HepG2 (cell line): ENCODE results near the gene TEX13D. TPM values are rescaled to one million over a fixed set of nuclear protein-coding genes. Genes with fewer than 3 reads are reported as not detected.

Experiments used
- ATAC-seq: fragments of 200-7000 bp; cut with Tn5 transposase; 3 replicates; pipeline ENCODE4 v1.9.1; 2020; ENCODE audit warnings: mild to moderate bottlenecking, moderate library complexity
- BruUV-seq: library from RNA; stranded (reverse); fragments of 400-500 nt; replicated peaks from 2 replicates; lab custom pipeline; 2021; lab: Mats Ljungman, UMichigan
- CTCF ChIA-PET: fragments of 300-600 bp; formaldehyde crosslinking; extraction: SDS; loops from one replicate; lab custom pipeline; 2021; ENCODE audit warnings: low total read pairs, inconsistent platforms, low intra/inter-chr PET ratio; lab: Yijun Ruan, JAX
- POLR2A ChIA-PET: fragments of 350-600 bp; sonication (Branson Sonifier 250); formaldehyde crosslinking; loops from one replicate; lab custom pipeline; 2020; ENCODE audit warnings: antibody characterized with exemption, inconsistent platforms; lab: Yijun Ruan, JAX
- DNase-seq: peaks from one replicate; pipeline ENCODE4 v3.0.0-alpha.2; 2015; ENCODE audit warnings: low spot score
- FAIRE-seq: peaks from 3 replicates; lab custom pipeline; 2011; peaks lifted over from hg19 to GRCh38; lab: Jason Lieb, UNC
- H2AFZ ChIP-seq: one replicate; pipeline ENCODE4 v1.6.1; 2011; ENCODE audit warnings: low read length, inconsistent platforms
- H3K27ac ChIP-seq: fragments of 300-600 bp; 3 replicates; pipeline ENCODE4 v1.8.0; 2011; ENCODE audit warnings: mixed run types, mild to moderate bottlenecking, mixed read lengths, low read length, inconsistent platforms; ENCODE audit not compliant: insufficient read depth; ENCODE audit errors: extremely low read length
- H3K27me3 ChIP-seq, 2 experiments: fragments of 200-600 bp in 1 of 2; 2 replicates in 1 of 2; 3 replicates in 1 of 2; pipeline versions ENCODE4 v1.6.0 to v1.8.0; 2011; ENCODE audit warnings: low read length in 2 of 2, mild to moderate bottlenecking in 2 of 2, moderate library complexity in 2 of 2, inconsistent platforms in 1 of 2; ENCODE audit not compliant: insufficient read depth in 2 of 2, control insufficient read depth in 1 of 2
- H3K36me3 ChIP-seq, 2 experiments: fragments of 200-600 bp in 1 of 2; replicated peaks in 1 of 2; 2 replicates in 1 of 2; 3 replicates in 1 of 2; pipeline versions ENCODE4 v1.5.1 to v1.8.0; 2011; ENCODE audit warnings: low read length in 2 of 2, inconsistent platforms in 1 of 2; ENCODE audit not compliant: insufficient read depth in 2 of 2, control insufficient read depth in 1 of 2
- H3K4me1 ChIP-seq: 2 replicates; pipeline ENCODE4 v1.5.1; 2012; ENCODE audit warnings: low read length, inconsistent platforms; ENCODE audit not compliant: insufficient read depth
- H3K4me2 ChIP-seq: 2 replicates; pipeline ENCODE4 v1.6.0; 2011; ENCODE audit warnings: low read depth, low read length, inconsistent platforms
- H3K4me3 ChIP-seq, 3 experiments: fragments of 200-600 bp in 1 of 3; sonication (generic), shearing (Covaris generic) in 1 of 3; replicated peaks in 1 of 3; 2 replicates each; pipeline ENCODE4 v1.5.1; 2011 to 2016; ENCODE audit warnings: low read length in 3 of 3, inconsistent platforms in 2 of 3, low read depth in 2 of 3, mild to moderate bottlenecking in 2 of 3, control low read depth in 1 of 3, mixed read lengths in 1 of 3; ENCODE audit not compliant: insufficient read depth in 1 of 3
- H3K79me2 ChIP-seq: one replicate; pipeline ENCODE4 v1.6.1; 2011; ENCODE audit warnings: low read length, inconsistent platforms; ENCODE audit not compliant: insufficient read depth
- H3K9ac ChIP-seq: 2 replicates; pipeline ENCODE4 v1.6.0; 2011; ENCODE audit warnings: mild to moderate bottlenecking, low read depth, low read length, inconsistent platforms; ENCODE audit not compliant: insufficient read depth
- H3K9me3 ChIP-seq: 2 replicates; pipeline ENCODE4 v1.5.1; 2012; ENCODE audit warnings: mild to moderate bottlenecking, low read length
- H4K20me1 ChIP-seq: 2 replicates; pipeline ENCODE4 v1.6.0; 2011; ENCODE audit warnings: inconsistent platforms, mild to moderate bottlenecking, low read length, moderate library complexity; ENCODE audit not compliant: insufficient read depth
- CREM ChIP-seq, 2 experiments: sonication (generic) in 1 of 2; formaldehyde crosslinking in 1 of 2; IDR thresholded peaks; 2 replicates each; pipeline versions ENCODE4 v1.4.0 to v1.6.1; 2016 to 2020; ENCODE audit warnings: antibody characterized with exemption in 1 of 2, mild to moderate bottlenecking in 1 of 2, missing genetic modification reagents in 1 of 2
- ELF1 ChIP-seq: sonication (generic); formaldehyde crosslinking; IDR thresholded peaks from 2 replicates; pipeline ENCODE4 v1.4.0; 2020; ENCODE audit warnings: missing genetic modification reagents
- ERF ChIP-seq: IDR thresholded peaks from 2 replicates; pipeline ENCODE4 v1.6.1; 2018; ENCODE audit warnings: missing biosample characterization, missing genetic modification reagents
- HNRNPL ChIP-seq: fragments of 200-400 bp; formaldehyde crosslinking; IDR thresholded peaks from 2 replicates; pipeline ENCODE4 v1.6.1; 2017; ENCODE audit warnings: mild to moderate bottlenecking, low read depth, low read length
- MIER3 ChIP-seq: IDR thresholded peaks from 2 replicates; pipeline ENCODE4 v1.6.1; 2016; ENCODE audit warnings: missing compliant biosample characterization, borderline replicate concordance
- PAWR ChIP-seq: sonication (generic); formaldehyde crosslinking; IDR thresholded peaks from 2 replicates; pipeline ENCODE4 v1.4.0; 2020; ENCODE audit warnings: missing genetic modification reagents, mild to moderate bottlenecking, borderline replicate concordance
- SIN3A ChIP-seq: IDR thresholded peaks from 2 replicates; pipeline ENCODE4 v1.6.1; 2011; ENCODE audit warnings: low read depth, mild to moderate bottlenecking, control low read depth, low read length, borderline replicate concordance
- SMARCE1 ChIP-seq: fragments of 450-650 bp; IDR thresholded peaks from 2 replicates; pipeline ENCODE4 v1.6.1; 2017; ENCODE audit warnings: borderline replicate concordance
- ZNF225 ChIP-seq: sonication (generic); formaldehyde crosslinking; IDR thresholded peaks from 2 replicates; pipeline ENCODE4 v1.4.0; 2020; ENCODE audit warnings: mild to moderate bottlenecking, missing genetic modification reagents
- ZNF75D ChIP-seq: sonication (generic); formaldehyde crosslinking; IDR thresholded peaks from 2 replicates; pipeline ENCODE4 v1.8.1; 2023; ENCODE audit warnings: missing genetic modification reagents, mild to moderate bottlenecking, borderline replicate concordance
- WGBS: methylation state at CpG from one replicate; pipeline ENCODE4 v1.1.6; 2017; ENCODE audit warnings: low lambda C conversion rate; 5-methylcytosine and 5-hydroxymethylcytosine counted together
- in situ Hi-C: cut with HindIII; loops from 2 replicates; pipeline ENCODE4 v1.10.0; 2017; ENCODE audit warnings: low pct_unique_long_range_greater_than_20kb; ENCODE audit not compliant: extremely low pct_ligation_motif_present
- intact Hi-C: fragments of 100-400 bp; cut with micrococcal nuclease; formaldehyde crosslinking; loops from one replicate; pipeline ENCODE4 v1.10.0; 2022; ENCODE audit not compliant: unreplicated experiment
- polyA plus RNA-seq, 8 experiments: library from polyadenylated mRNA; depleted of rRNA in 3 of 8; stranded (reverse) in 7 of 8; unstranded in 1 of 8; fragments of >200 nt; fragmentation: Illumina TruSeq in 4 of 8; extraction: Trizol in 4 of 8; gene quantifications; 2 replicates each; pipeline versions ENCODE4 v1.2.1 to v1.2.3, GENCODE V29; 2011 to 2016; ENCODE audit warnings: low read depth in 4 of 8, missing spikeins in 1 of 8, mixed read lengths in 1 of 8; ENCODE audit not compliant: insufficient read depth in 1 of 8
- total RNA-seq, 5 experiments: library from RNA; depleted of rRNA; stranded (reverse); fragments of >200 nt; fragmentation: Illumina TruSeq; extraction: Trizol; gene quantifications; 2 replicates each; pipeline ENCODE4 v1.2.3, GENCODE V29; 2016; ENCODE audit warnings: low read depth in 1 of 5
- TF ChIP-seq, protein P1 (sequence below): sonication (generic); formaldehyde crosslinking; IDR thresholded peaks from 2 replicates; pipeline ENCODE4 v1.5.1; 2020; ENCODE audit warnings: missing genetic modification reagents, mild to moderate bottlenecking, borderline replicate concordance
- TF ChIP-seq, protein P2 (sequence below): sonication (generic); formaldehyde crosslinking; IDR thresholded peaks from 2 replicates; pipeline ENCODE4 v1.5.0; 2020; ENCODE audit warnings: missing genetic modification reagents

TEX13D gene
- total and polyA plus RNA-seq, 2 of the 13 experiments (the other 11 are each of a cell fraction or from before 2014, with no cell fraction given) = not detected

DNA sequence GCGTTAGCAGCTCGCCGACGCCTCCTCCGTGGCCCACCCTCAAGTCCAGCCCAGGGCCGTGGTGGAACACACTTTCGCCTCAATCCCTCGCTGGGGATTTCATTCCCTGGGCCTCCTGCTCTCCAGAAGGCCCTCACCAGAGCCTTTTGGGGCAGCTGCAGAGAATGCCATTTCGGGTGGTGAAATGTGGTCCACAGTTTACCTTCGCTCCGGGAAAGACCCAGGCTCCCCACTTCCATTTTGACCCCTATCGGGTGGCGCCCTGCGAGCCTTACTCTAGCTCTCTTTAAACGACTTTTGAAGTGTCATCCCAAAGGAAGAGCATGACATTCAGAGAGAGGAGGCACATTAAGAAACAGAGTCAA lies 14.4 kb downstream of the TEX13D start:
- DNase-seq (no peak), FAIRE-seq (no peak), ATAC-seq (no peak)
- no TSS peak for BruUV-seq
- WGBS = 44% methylated on average over 7 of the region's 15 CpGs
- H3K36me3 ChIP-seq = no peaks in the 10 kb centered on the region
- H3K27ac ChIP-seq = no peak overlapping the region
- H3K4me3 ChIP-seq = no peak overlapping the region
- H4K20me1 ChIP-seq = no peaks in the 10 kb centered on the region
- H3K9ac ChIP-seq = no peak overlapping the region
- no peaks in the 10 kb centered on the region for H3K79me2 ChIP-seq
- no peaks in the 10 kb centered on the region for H3K9me3 ChIP-seq
- H3K4me2 ChIP-seq = no peak overlapping the region
- no peaks in the 10 kb centered on the region for H3K4me1 ChIP-seq
- in situ Hi-C loops (no loop called here), intact Hi-C loops (no loop called here)
- no peak overlapping the region for H2AFZ ChIP-seq
- ChIA-PET POLR2A (no interaction called here), CTCF (no interaction called here)
- no peaks in the 10 kb centered on the region for H3K27me3 ChIP-seq
- no peak for TF ChIP-seq HNRNPL
- TF ChIP-seq MIER3 (CRISPR knock-in tag) = no peak
- no peak for TF ChIP-seq CREM (IDR thresholded peaks at IDR 0.05)
- TF ChIP-seq CREM (CRISPR knock-in tag; IDR thresholded peaks at IDR 0.05) = no peak
- TF ChIP-seq ELF1 = no peak
- no peak for TF ChIP-seq SIN3A
- no peak for TF ChIP-seq ERF (CRISPR knock-in tag)

DNA sequence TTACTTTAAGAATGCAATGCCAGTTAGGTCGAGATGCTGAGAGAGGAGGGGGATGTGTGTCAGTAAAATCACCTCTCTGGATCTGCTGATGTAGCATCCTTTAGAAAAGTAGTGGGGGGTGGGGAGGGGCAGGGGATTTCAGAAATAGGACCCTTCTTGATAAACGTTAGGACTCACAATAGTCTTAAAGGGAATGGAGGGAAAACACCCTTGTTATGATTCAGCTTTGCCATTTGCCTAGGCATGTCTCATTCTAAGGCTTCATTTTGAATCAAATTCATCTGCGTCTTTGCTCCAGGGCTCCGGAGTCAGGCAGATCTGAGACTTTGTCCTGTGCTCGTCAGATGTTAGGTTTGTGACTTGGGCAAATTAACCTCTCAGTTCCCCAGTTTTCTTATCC lies 14.8 kb downstream of the TEX13D start:
- H3K9me3 ChIP-seq = no peaks in the 10 kb centered on the region
- H3K27me3 ChIP-seq = no peaks in the 10 kb centered on the region
- TF ChIP-seq, protein P1, sequence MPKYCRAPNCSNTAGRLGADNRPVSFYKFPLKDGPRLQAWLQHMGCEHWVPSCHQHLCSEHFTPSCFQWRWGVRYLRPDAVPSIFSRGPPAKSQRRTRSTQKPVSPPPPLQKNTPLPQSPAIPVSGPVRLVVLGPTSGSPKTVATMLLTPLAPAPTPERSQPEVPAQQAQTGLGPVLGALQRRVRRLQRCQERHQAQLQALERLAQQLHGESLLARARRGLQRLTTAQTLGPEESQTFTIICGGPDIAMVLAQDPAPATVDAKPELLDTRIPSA (CRISPR knock-in tag) = no peak
- TF ChIP-seq PAWR (CRISPR knock-in tag) = no peak
- no peak for TF ChIP-seq ZNF225
- no peak for TF ChIP-seq ZNF75D
- TF ChIP-seq, protein P2, sequence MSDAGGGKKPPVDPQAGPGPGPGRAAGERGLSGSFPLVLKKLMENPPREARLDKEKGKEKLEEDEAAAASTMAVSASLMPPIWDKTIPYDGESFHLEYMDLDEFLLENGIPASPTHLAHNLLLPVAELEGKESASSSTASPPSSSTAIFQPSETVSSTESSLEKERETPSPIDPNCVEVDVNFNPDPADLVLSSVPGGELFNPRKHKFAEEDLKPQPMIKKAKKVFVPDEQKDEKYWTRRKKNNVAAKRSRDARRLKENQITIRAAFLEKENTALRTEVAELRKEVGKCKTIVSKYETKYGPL (CRISPR knock-in tag) = no peak
- no peak for TF ChIP-seq SMARCE1
- TF ChIP-seq, all 625 proteins: peak for 0
- Histone ChIP-seq H4K20me1 (no peaks in the 10 kb centered on the region), H2AFZ (no peak overlapping the region), H3K9ac (no peak overlapping the region), H3K4me2 (no peak overlapping the region), H3K36me3 (no peaks in the 10 kb centered on the region), H3K27ac (no peak overlapping the region), H3K4me1 (no peaks in the 10 kb centered on the region), H3K4me3 (no peak overlapping the region), H3K79me2 (no peaks in the 10 kb centered on the region)
- DNase-seq = no peak
- ATAC-seq = no peak
- intact Hi-C loops (no loop called here), in situ Hi-C loops (no loop called here)
- 38% methylated on average over 4 of the region's 5 CpGs for WGBS
- ChIA-PET CTCF (no interaction called here), POLR2A (no interaction called here)
- no peak for FAIRE-seq
- no TSS peak for BruUV-seq
